Hematopoietic multipotent progenitor cell treated with erythropoietin and hydrocortisone succinate and interleukin-3 and kit ligand, for 8 days (in vitro differentiated cells): ENCODE data around the gene APLP1.
"Not testable (repeated sequence)": the region's sequence is repeated elsewhere in the genome, so short reads cannot be mapped to it uniquely, and the experiment has no call there.

ENCODE experiments used
- DNase-seq: peaks from one replicate; pipeline ENCODE4 v3.0.0-alpha.2; 2015

Gene APLP1

GRCh38 chr19:35853038-35853756, 15.2 kb upstream of the APLP1 start:
- DNase-seq = no peak

- DNase-seq = no peak
Measured at GRCh38 chr19:35856546-35857149, 11.7 kb upstream of the APLP1 start, which contains the start of gene KIRREL2. TSS of gene KIRREL2 (plus strand) at chr19:35856911. CDS start at chr19:35857120, 209 bp downstream.

DNA sequence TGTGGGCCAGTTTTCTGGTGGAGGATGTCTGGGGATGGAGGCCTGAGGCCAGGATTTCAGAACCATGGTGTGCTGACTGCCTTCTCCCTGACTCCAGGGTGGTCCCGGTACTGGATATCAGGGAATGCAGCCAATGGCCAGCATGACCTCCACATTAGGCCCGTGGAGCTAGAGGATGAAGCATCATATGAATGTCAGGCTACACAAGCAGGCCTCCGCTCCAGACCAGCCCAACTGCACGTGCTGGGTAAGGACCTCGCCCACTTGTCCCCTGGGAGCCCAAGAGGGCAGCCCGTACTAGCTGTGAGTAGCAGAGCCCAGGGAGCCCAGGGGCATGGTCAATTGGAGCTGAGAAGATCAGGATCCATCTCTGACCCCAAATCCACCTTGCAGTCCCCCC, 10.1 kb upstream of the APLP1 start:
- DNase-seq = no peak

GRCh38 chr19:35859414-35859813, 9.0 kb upstream of the APLP1 start:
- no peak for DNase-seq

DNA sequence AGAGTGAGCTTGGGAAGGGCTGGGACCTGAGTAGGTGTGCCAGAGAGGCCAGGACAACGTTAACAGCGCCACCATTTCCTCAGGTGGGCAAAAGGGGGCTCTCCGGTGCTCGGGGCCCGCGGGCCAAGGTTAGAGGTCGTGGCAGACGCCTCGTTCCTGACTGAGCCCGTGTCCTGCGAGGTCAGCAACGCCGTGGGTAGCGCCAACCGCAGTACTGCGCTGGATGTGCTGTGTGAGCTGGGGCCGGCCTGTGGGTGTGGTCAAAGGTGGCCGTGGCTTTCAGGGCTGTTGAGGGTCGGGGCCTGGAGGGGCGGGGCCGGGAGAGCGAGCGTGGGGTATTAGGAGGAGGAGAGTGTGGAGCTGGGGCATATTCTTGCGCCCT, 7.9 kb upstream of the APLP1 start:
- DNase-seq = no peak

DNA sequence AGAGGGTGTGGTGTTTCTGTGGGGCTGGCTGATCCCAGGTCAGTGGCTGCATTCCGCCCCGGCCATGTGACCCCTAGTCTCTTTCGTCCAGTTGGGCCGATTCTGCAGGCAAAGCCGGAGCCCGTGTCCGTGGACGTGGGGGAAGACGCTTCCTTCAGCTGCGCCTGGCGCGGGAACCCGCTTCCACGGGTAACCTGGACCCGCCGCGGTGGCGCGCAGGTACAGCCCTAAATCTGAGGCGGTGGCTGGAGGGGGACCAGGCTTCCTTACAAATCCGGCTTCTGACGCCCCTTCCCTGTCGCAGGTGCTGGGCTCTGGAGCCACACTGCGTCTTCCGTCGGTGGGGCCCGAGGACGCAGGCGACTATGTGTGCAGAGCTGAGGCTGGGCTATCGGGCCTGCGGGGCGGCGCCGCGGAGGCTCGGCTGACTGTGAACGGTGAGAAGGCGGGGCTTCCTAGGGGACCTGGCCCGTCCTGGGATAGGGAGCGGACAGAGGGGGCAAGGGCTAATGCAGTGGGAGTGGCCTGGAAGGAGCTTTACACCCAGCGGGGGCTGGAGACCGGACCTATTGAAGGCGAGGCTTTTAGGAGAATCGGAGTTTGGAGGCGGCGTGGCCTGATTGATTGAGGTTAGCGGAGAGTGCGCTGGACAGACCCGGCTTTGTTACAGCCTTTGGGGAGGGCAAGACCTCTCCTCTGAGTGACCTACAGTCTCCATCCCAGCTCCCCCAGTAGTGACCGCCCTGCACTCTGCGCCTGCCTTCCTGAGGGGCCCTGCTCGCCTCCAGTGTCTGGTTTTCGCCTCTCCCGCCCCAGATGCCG, 7.3 kb upstream of the APLP1 start:
- DNase-seq = no peak

DNA sequence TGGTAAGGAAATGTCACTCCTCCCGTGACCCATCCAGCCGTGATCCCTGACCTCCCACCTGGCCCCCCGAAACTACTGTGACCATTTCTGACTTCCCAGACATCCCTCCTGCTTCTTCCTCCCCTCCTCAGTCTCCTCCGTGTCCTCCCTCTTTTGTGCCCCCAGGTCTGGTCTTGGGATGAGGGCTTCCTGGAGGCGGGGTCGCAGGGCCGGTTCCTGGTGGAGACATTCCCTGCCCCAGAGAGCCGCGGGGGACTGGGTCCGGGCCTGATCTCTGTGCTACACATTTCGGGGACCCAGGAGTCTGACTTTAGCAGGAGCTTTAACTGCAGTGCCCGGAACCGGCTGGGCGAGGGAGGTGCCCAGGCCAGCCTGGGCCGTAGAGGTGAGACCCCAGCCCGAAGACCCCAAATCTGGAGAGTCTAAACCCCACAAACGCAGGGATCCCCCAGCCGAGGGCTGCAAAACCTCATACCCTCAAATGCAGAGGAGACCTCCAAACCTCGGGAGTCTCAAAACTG, 6.7 kb upstream of the APLP1 start:
- DNase-seq = no peak

- DNase-seq = no peak
Measured at GRCh38 chr19:35862528-35862927, 5.8 kb upstream of the APLP1 start.

- no peak for DNase-seq
Measured at GRCh38 chr19:35863018-35863417, 5.4 kb upstream of the APLP1 start.

DNA sequence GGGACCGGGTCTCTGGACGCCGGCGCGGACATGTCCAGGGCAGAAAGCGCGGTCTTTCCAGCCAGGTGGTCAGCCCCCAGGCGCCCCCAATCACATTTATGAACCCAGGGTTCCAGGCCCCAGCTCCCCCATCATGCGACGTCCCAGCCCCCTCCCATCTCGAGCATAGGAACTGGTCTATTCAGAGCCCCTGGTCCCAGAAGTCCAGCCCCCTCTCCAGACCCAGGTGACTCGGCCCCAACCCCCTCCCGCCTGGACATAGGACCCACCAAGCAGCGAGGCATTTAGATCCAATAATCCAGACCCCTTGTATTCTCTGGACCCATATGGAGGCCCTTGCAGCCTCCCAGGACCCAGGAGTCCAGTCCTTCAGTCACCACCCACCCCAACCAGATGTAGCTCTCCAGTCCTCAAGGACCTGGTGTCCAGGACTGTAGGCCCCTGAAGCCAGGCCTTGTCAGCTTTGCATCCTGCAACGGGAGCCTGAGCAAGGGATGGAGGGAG, 501 bp downstream of the APLP1 start:
- DNase-seq = no peak

DNA sequence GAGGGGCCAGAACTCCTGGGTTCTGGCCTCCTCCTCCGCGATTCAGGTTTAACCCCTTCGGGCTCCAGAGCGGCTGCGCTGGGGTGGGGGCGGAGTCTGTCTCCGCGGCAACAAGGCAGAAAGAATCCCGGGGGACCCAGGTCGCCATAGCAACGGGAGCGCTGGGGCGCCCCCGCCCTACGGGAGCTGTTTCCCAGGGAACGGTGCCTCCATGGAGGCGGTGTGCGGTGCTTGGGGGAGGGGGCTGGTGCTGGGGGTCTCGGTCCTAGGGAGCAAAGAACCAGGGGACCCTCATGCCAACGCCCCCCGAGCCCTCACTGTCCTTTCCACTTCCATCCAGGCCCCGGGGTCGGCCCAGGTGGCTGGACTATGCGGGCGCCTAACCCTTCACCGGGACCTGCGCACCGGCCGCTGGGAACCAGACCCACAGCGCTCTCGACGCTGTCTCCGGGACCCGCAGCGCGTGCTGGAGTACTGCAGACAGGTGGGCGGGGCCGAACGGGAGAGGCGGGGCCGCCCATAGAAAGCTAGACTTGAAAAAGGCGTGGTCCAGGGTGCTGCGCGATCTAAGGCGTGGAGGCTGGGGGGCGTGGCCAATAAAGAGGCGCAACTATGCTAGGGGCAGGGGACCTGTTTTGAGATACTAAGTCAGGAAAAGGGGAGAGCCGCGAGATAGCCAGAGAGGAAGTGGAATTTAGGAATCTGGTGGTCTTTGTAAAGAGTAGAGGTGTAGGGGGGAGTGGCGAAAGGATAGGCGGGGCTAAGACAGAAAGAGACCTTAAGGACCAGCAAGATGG, 1.2 kb downstream of the APLP1 start:
- peak; percentile 90 for DNase-seq

- not testable (repeated sequence) for DNase-seq
Measured at GRCh38 chr19:35870124-35870736, 1.9 kb downstream of the APLP1 start.

DNA sequence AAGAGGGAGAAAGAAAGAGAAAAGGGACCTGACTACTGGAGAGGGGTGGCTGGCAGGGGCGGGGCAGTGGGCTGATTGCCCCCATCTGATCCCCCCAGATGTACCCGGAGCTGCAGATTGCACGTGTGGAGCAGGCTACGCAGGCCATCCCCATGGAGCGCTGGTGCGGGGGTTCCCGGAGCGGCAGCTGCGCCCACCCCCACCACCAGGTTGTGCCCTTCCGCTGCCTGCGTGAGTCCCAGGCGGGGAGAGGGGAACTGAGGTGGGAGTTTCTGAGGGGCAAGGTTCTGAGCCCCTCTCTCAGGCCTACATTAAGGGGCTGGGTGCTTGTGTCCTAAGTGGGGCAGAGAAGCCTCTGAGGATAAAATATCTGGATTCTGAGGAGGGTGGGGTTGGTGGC, 2.4 kb downstream of the APLP1 start:
- DNase-seq = no peak

- DNase-seq = no peak
Measured at GRCh38 chr19:35871611-35872010, 3.2 kb downstream of the APLP1 start.

GRCh38 chr19:35872180-35872579, 3.8 kb downstream of the APLP1 start:
- DNase-seq = no peak

DNA sequence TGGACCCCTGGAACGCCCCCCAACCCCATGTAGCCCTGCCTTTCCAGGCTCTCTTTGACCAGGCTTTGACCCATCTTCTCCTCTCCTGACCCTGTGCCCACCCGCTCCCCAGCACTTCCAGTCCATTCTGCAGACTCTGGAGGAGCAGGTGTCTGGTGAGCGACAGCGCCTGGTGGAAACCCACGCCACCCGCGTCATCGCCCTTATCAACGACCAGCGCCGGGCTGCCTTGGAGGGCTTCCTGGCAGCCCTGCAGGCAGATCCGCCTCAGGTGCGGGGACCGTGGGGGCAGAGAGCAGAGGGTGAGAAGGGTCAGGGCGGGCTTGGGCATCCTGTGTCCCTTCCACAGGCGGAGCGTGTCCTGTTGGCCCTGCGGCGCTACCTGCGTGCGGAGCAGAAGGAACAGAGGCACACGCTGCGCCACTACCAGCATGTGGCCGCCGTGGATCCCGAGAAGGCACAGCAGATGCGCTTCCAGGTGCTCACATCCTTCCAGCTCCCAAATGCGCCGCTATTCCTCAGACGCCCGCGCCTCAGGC, 6.1 kb downstream of the APLP1 start:
- no peak for DNase-seq

GRCh38 chr19:35879068-35879467, 10.7 kb downstream of the APLP1 start:
- no peak for DNase-seq

- peak; percentile 85 for DNase-seq
Measured at GRCh38 chr19:35879770-35880317, 11.5 kb downstream of the APLP1 start.

DNA sequence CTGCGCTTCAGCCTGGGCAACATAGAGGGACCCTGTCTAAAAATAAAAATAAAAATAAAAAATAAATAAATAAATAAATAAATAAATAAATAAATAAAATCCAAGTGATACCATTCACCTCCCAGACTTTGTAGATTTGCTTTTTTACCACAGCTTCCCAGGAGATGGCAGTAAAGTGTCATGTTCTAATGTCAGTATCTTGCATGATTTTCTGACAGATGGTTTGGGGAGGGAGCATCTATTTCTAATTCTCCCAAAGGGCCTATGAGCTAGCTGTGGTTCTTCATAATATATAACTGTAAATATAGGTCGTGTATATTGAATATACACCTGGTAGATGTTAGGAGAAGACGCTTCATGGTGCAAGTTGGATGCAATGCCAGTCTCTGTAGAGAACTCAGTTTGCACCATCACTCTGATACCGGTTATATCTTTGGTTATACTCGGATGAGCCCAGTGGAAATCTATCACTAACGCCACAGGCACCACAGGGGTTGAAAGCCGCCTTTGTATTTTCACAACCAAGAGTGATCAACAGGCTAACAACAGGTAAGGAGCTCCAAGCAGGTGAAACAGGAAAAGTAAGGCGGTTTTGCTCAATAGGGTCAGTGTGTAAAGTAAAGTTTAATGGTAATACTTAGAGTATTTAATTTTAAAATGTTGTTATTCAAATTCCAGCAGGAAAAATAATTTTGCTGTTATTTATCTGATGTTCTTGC, 13.9 kb downstream of the APLP1 start:
- peak; percentile 76 for DNase-seq

GRCh38 chr19:35883882-35884281, 15.5 kb downstream of the APLP1 start:
- DNase-seq = no peak

- DNase-seq = no peak
Measured at GRCh38 chr19:35885225-35885738, 16.9 kb downstream of the APLP1 start.
